ENCODE results near the gene YIF1B. TPM values are rescaled to one million over a fixed set of nuclear protein-coding genes. Genes with fewer than 3 reads are reported as not detected.
"Not testable (repeated sequence)": the region's sequence is repeated elsewhere in the genome, so short reads cannot be mapped to it uniquely, and the experiment has no call there.

The YIF1B gene
- total and polyA plus RNA-seq, 8 donors: 27.8 to 59.6 (median 32.3) TPM

GRCh38 chr19:38265213-38265861 lies 50.4 kb downstream of the YIF1B start:
- H3K27ac ChIP-seq: peak overlapping the region; percentile 85 to 92
- no peaks in the 10 kb centered on the region for H3K36me3 ChIP-seq
- H3K4me1 ChIP-seq: peaks cover 14 to 55% of the 10 kb centered on the region in 2 donors
- ATAC-seq (peak; percentile 28), DNase-seq (peak in 1 of 4 donors; percentile 62)
- H3K9me3 ChIP-seq: no peaks in the 10 kb centered on the region
- H3K27me3 ChIP-seq: peaks cover 0 to 10% of the 10 kb centered on the region in 2 donors
- H3K4me3 ChIP-seq: peak overlapping the region; percentile 64 to 73
- intact Hi-C loops (cut with DNase I): no loop called here
- TF ChIP-seq, protein P1, sequence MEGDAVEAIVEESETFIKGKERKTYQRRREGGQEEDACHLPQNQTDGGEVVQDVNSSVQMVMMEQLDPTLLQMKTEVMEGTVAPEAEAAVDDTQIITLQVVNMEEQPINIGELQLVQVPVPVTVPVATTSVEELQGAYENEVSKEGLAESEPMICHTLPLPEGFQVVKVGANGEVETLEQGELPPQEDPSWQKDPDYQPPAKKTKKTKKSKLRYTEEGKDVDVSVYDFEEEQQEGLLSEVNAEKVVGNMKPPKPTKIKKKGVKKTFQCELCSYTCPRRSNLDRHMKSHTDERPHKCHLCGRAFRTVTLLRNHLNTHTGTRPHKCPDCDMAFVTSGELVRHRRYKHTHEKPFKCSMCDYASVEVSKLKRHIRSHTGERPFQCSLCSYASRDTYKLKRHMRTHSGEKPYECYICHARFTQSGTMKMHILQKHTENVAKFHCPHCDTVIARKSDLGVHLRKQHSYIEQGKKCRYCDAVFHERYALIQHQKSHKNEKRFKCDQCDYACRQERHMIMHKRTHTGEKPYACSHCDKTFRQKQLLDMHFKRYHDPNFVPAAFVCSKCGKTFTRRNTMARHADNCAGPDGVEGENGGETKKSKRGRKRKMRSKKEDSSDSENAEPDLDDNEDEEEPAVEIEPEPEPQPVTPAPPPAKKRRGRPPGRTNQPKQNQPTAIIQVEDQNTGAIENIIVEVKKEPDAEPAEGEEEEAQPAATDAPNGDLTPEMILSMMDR (IDR thresholded peaks at IDR 0.05): no peak

DNA sequence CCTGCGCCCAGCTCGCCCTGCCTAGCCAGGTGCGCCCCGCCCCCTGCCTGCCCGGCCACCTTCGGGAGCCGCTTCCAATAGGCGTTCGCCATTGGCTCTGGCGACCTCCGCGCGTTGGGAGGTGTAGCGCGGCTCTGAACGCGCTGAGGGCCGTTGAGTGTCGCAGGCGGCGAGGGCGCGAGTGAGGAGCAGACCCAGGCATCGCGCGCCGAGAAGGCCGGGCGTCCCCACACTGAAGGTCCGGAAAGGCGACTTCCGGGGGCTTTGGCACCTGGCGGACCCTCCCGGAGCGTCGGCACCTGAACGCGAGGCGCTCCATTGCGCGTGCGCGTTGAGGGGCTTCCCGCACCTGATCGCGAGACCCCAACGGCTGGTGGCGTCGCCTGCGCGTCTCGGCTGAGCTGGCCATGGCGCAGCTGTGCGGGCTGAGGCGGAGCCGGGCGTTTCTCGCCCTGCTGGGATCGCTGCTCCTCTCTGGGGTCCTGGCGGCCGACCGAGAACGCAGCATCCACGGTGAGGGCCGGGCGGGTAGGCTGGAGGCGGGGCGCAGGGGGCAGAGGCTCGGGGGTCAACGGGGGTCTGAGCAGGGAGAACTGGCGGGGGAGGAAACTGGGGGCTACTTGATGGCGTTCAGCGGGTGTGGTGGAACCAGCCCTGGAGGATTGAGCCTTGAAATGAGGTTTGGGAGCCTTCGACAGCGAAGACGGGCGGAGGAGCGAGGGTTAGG lies 51.1 kb downstream of the YIF1B start, which contains the start of gene SPINT2:
SPINT2 (plus strand) TSS at position 88 of the 727 bp plus-strand sequence; CDS start at position 408, 320 bp downstream.
- DNase-seq (peak in 2 of 4 donors; percentile 50 to 86), ATAC-seq (peak; percentile 12)
- Histone ChIP-seq H3K4me3 (peak within 1 kb of the TSS; percentile 64 to 73), H3K27me3 (peaks cover 0 to 10% of the 10 kb centered on the region in 2 donors), H3K9me3 (no peaks in the 10 kb centered on the region), H3K36me3 (no peaks in the 10 kb centered on the region), H3K27ac (peak within 1 kb of the TSS; percentile 85 to 92), H3K4me1 (peaks cover 14 to 55% of the 10 kb centered on the region in 2 donors)
- intact Hi-C loops (cut with DNase I): no loop called here
- TF ChIP-seq, protein P1 (IDR thresholded peaks at IDR 0.05): no peak

- H3K4me1 ChIP-seq: peaks cover 14 to 53% of the 10 kb centered on the region in 2 donors
- H3K9me3 ChIP-seq: no peaks in the 10 kb centered on the region
- peak in 3 of 4 donors; percentile 87 to 94 (median 89) for DNase-seq
- peak overlapping the region; percentile 85 to 92 for H3K27ac ChIP-seq
- TF ChIP-seq, protein P1 (IDR thresholded peaks at IDR 0.05): no peak
- peaks cover 0 to 10% of the 10 kb centered on the region in 2 donors for H3K27me3 ChIP-seq
- ATAC-seq: peak; percentile 88
- intact Hi-C loops (cut with DNase I): no loop called here
- peak overlapping the region; percentile 64 to 73 for H3K4me3 ChIP-seq
- H3K36me3 ChIP-seq: no peaks in the 10 kb centered on the region
Measured at GRCh38 chr19:38263689-38264485, 51.9 kb downstream of the YIF1B start.

DNA sequence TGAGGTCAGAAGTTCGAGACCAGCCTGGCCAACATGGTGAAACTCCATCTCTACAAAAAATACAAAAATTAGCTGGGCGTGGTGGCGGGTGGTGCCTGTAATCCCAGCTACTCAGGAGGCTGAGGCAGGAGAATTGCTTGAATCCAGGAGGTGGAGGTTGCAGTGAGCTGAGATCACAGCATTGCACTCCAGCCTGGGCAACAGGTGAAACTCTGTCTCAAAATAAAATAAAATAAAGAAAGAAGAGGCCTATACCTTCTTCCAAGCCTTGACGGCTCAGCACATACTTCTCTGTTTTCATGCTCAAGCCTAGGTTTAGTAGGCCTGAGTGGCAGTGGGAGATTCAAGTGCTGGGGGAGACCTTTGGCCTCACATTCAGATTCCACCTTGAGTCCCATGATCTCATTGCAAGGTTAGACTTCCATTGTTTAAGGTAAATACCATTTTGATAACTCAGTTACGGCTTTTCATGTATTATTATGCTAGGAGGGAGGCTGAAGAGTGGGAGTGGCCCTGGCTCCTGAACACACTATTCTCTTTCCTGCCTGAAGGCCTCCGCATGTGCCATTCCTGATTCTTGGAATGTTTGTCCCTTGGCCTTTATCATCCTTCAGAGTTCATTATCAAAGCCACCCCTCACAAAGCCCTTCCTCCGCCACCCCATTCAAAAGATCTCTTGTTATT lies 53.0 kb downstream of the YIF1B start:
- Histone ChIP-seq H3K36me3 (no peaks in the 10 kb centered on the region), H3K9me3 (no peaks in the 10 kb centered on the region), H3K4me1 (peaks cover 14 to 43% of the 10 kb centered on the region in 2 donors), H3K4me3 (no peak overlapping the region), H3K27me3 (peaks cover 0 to 12% of the 10 kb centered on the region in 2 donors), H3K27ac (no peak overlapping the region)
- intact Hi-C loops (cut with DNase I): no loop called here
- TF ChIP-seq, protein P1 (IDR thresholded peaks at IDR 0.05): no peak
- ATAC-seq (no peak), DNase-seq (no peak)

GRCh38 chr19:38261942-38262341 lies 53.8 kb downstream of the YIF1B start:
- H3K36me3 ChIP-seq; ATAC-seq; H3K4me3 ChIP-seq; intact Hi-C loops (cut with DNase I); H3K9me3 ChIP-seq; H3K27ac ChIP-seq; DNase-seq: not testable (repeated sequence)
- Histone ChIP-seq H3K4me1 (peaks cover 12 to 35% of the 10 kb centered on the region in 2 donors), H3K27me3 (peaks cover 0 to 20% of the 10 kb centered on the region in 2 donors)

Data from left lung (tissue), 10 donors.